Measurements from ENCODE around the gene ZFAND3.

DNA sequence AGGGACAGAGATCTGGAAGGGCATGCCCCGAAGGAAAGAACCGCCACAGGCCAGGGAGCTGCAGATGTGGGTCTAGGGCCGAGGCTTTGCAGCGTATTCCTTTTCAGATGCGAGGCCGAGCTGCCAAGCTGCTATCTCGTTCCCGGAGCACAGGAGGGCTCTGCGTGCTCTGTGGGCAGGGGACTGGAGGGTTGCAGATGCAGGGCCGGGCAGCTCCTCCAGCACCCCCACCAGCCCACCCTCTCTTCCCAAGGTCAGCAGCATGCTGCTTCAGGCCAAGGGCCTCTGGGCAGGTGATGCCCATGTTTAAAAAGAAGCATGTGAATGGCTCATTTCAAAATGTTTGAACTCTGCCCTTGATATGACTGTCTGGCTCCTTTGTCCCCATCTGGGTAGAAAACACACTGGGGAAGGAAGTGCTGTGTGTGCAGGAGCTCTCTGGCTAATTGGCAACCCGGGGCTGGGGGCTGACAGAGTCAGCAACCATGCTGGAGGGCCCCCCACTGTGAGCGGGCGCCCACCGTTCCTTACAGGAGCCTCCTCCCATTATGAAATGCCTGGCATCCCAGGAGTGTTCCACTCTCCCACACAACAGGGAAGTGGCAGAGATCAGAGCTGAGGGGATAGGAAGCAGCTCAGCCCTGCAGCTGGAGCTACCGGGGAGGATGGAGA lies 353.3 kb downstream of the ZFAND3 start:
- TF ChIP-seq POLR2A (IDR thresholded peaks at IDR 0.05; ENCODE audit: low read depth, low read length) (no peak), POLR2AphosphoS5 (IDR thresholded peaks at IDR 0.05; ENCODE audit: low read depth, low read length) (no peak)
